Lower leg skin (tissue), 4 donors: ENCODE data around the gene MRAS. TPM values are rescaled to one million over a fixed set of nuclear protein-coding genes. Genes with fewer than 3 reads are reported as not detected.

Experiments
- total RNA-seq, 4 donors: library from RNA; depleted of rRNA; stranded (reverse); fragments of >200 nt; gene quantifications; one replicate each; pipeline ENCODE4 v1.1.0, GENCODE V29; 2016

The MRAS gene
- total RNA-seq, 4 donors from 2014 or later: 6.3 to 22.2 (median 10.3) TPM

Other genes starting within 250 kb of the MRAS start
- gene DZIP1L, start 233.0 kb upstream of the MRAS start, total RNA-seq: 10 to 100 TPM; 10.9 to 45.0 (median 16.4) TPM
- gene A4GNT, start 216.2 kb upstream of the MRAS start, total RNA-seq: not detected
- gene DBR1, start 173.7 kb upstream of the MRAS start, total RNA-seq: 10 to 100 TPM in 3 of 4 donors, 1 to 10 TPM in 1; 9.1 to 13.9 (median 11.9) TPM
- gene ARMC8, start 161.3 kb upstream of the MRAS start, total RNA-seq: 10 to 100 TPM; 28.8 to 58.0 (median 36.6) TPM
- gene NME9, start 18.7 kb upstream of the MRAS start, total RNA-seq: under 1 TPM in 1 of 4 donors, not detected in 3; 0.42 TPM
- gene ESYT3, start 86.0 kb downstream of the MRAS start, total RNA-seq: 10 to 100 TPM; 44.5 to 59.5 (median 47.1) TPM
- gene CEP70, start 245.7 kb downstream of the MRAS start, total RNA-seq: 10 to 100 TPM; 10.2 to 13.5 (median 12.2) TPM